Left ventricle myocardium inferior (tissue), 1 donor: ENCODE measurements around the gene EIF5A. TPM values are rescaled to one million over a fixed set of nuclear protein-coding genes. Genes with fewer than 3 reads are reported as not detected.

Experiments
- DNase-seq: peaks from one replicate; pipeline ENCODE4 v3.0.0-alpha.2; 2020
- H3K27ac ChIP-seq: fragments of 200-600 bp; replicated peaks from 2 replicates; pipeline ENCODE4 v1.8.0; 2021
- H3K27me3 ChIP-seq: fragments of 200-600 bp; 2 replicates; pipeline ENCODE4 v1.8.0; 2021; ENCODE audit warnings: low read depth
- H3K36me3 ChIP-seq: fragments of 200-600 bp; 2 replicates; pipeline ENCODE4 v1.8.0; 2021
- H3K4me1 ChIP-seq: fragments of 200-600 bp; 2 replicates; pipeline ENCODE4 v1.8.0; 2021
- H3K4me3 ChIP-seq: fragments of 200-600 bp; 2 replicates; pipeline ENCODE4 v1.8.0; 2021; ENCODE audit warnings: mild to moderate bottlenecking, moderate library complexity
- H3K9me3 ChIP-seq: fragments of 200-600 bp; replicated peaks from 2 replicates; pipeline ENCODE4 v1.8.0; 2021
- CTCF ChIP-seq: fragments of 200-600 bp; IDR thresholded peaks from 2 replicates; pipeline ENCODE4 v1.8.0; 2021; ENCODE audit warnings: antibody characterized with exemption, mild to moderate bottlenecking, borderline replicate concordance
- intact Hi-C: fragments of 100-400 bp; cut with micrococcal nuclease; formaldehyde crosslinking; loops from one replicate; pipeline ENCODE4 v1.11.0; 2022
- total RNA-seq: library from RNA; stranded (reverse); fragmentation: NEBNext Ultra II Directional; extraction: Animal tissue kit (Norgen Biotek cat#: 25700); gene quantifications from one replicate; pipeline ENCODE4 v1.2.1, GENCODE V29; 2021
- donor health status: DM: no; HTN: yes; CAD: no; lungs with severe emphysema.

Gene EIF5A
- total RNA-seq, 1 donor from 2014 or later, result 250 TPM

GRCh38 chr17:7325031-7325528, 17.7 kb downstream of the EIF5A start:
- peaks cover 21% of the 10 kb centered on the region for H3K4me1 ChIP-seq
- intact Hi-C loops, result no loop called here
- no peaks in the 10 kb centered on the region for H3K27me3 ChIP-seq
- H3K27ac ChIP-seq, result no peak overlapping the region
- H3K4me3 ChIP-seq, result no peak overlapping the region
- peaks cover 66% of the 10 kb centered on the region for H3K36me3 ChIP-seq
- no peaks in the 10 kb centered on the region for H3K9me3 ChIP-seq
- no peak for DNase-seq
- TF ChIP-seq CTCF, result no peak

- peaks cover 28% of the 10 kb centered on the region for H3K4me1 ChIP-seq
- no peaks in the 10 kb centered on the region for H3K9me3 ChIP-seq
- no peaks in the 10 kb centered on the region for H3K27me3 ChIP-seq
- TF ChIP-seq CTCF, result no peak
- intact Hi-C loops, result no loop called here
- DNase-seq, result no peak
- peaks cover 55% of the 10 kb centered on the region for H3K36me3 ChIP-seq
- no peak overlapping the region for H3K4me3 ChIP-seq
- H3K27ac ChIP-seq, result no peak overlapping the region
Measured at GRCh38 chr17:7326186-7326585, 18.8 kb downstream of the EIF5A start.

GRCh38 chr17:7327056-7327455, 19.6 kb downstream of the EIF5A start:
- H3K27me3 ChIP-seq, result no peaks in the 10 kb centered on the region
- H3K4me1 ChIP-seq, result peaks cover 28% of the 10 kb centered on the region
- no peak for DNase-seq
- H3K36me3 ChIP-seq, result peaks cover 46% of the 10 kb centered on the region
- no peak for TF ChIP-seq CTCF
- no peak overlapping the region for H3K27ac ChIP-seq
- H3K4me3 ChIP-seq, result no peak overlapping the region
- intact Hi-C loops, result no loop called here
- H3K9me3 ChIP-seq, result no peaks in the 10 kb centered on the region

- Histone ChIP-seq H3K36me3 (peaks cover 41% of the 10 kb centered on the region), H3K9me3 (no peaks in the 10 kb centered on the region), H3K4me3 (no peak overlapping the region), H3K27ac (no peak overlapping the region), H3K27me3 (no peaks in the 10 kb centered on the region), H3K4me1 (peaks cover 28% of the 10 kb centered on the region)
- intact Hi-C loops, result no loop called here
- DNase-seq, result no peak
- TF ChIP-seq CTCF, result no peak
Measured at GRCh38 chr17:7327501-7327900, 20.1 kb downstream of the EIF5A start.

GRCh38 chr17:7328009-7328408, 20.6 kb downstream of the EIF5A start:
- Histone ChIP-seq H3K36me3 (peaks cover 36% of the 10 kb centered on the region), H3K9me3 (no peaks in the 10 kb centered on the region), H3K27ac (peak overlapping the region; percentile 94), H3K4me3 (peak overlapping the region; percentile 94), H3K4me1 (peaks cover 28% of the 10 kb centered on the region), H3K27me3 (no peaks in the 10 kb centered on the region)
- DNase-seq, result no peak
- TF ChIP-seq CTCF, result no peak
- intact Hi-C loops, result no loop called here
